MG63 (cell line): ENCODE data around the gene NTRK3. TPM values are rescaled to one million over a fixed set of nuclear protein-coding genes. Genes with fewer than 3 reads are reported as not detected.

ENCODE experiments used
- DNase-seq: peaks from one replicate; pipeline ENCODE4 v3.0.0-alpha.2; 2020
- H3K27me3 ChIP-seq: fragments of 250-450 bp; sonication (Bioruptor Pico); 2 replicates; pipeline ENCODE4 v1.5.1; 2020; ENCODE audit warnings: mild to moderate bottlenecking, moderate library complexity
- H3K36me3 ChIP-seq: fragments of 250-450 bp; sonication (Bioruptor Pico); 2 replicates; pipeline ENCODE4 v1.5.1; 2020; ENCODE audit warnings: mild to moderate bottlenecking, moderate library complexity
- H3K4me3 ChIP-seq: fragments of 250-450 bp; sonication (Bioruptor Pico); 2 replicates; pipeline ENCODE4 v1.5.1; 2020; ENCODE audit warnings: mild to moderate bottlenecking, moderate library complexity
- H3K9me3 ChIP-seq: fragments of 250-450 bp; sonication (Bioruptor Pico); 2 replicates; pipeline ENCODE4 v1.5.1; 2020; ENCODE audit warnings: mild to moderate bottlenecking, moderate library complexity
- total RNA-seq: library from RNA; depleted of rRNA; stranded (reverse); fragments of >200 nt; shearing (Covaris generic); gene quantifications from 2 replicates; pipeline ENCODE4 v1.2.3, GENCODE V29; 2014; ENCODE audit warnings: low replicate concordance

Gene NTRK3
- total RNA-seq, 1 experiment from 2014 or later, result 4.0 TPM

- no peak overlapping the region for H3K4me3 ChIP-seq
- DNase-seq, result peak; percentile 12
- no peaks in the 10 kb centered on the region; the same call in 1 of the 2 replicates for H3K9me3 ChIP-seq
- H3K27me3 ChIP-seq, result 0 out of 2 replicates have a peak, but pooled peaks cover 2% of the 10 kb centered on the region
- no peaks in the 10 kb centered on the region for H3K36me3 ChIP-seq
Measured at GRCh38 chr15:88243895-88244787, 12.4 kb downstream of the NTRK3 start.

- H3K4me3 ChIP-seq, result no peak overlapping the region
- 0 out of 2 replicates have a peak, but pooled peaks cover 2% of the 10 kb centered on the region for H3K27me3 ChIP-seq
- H3K9me3 ChIP-seq, result no peaks in the 10 kb centered on the region; the same call in 1 of the 2 replicates
- H3K36me3 ChIP-seq, result no peaks in the 10 kb centered on the region
- no peak for DNase-seq
Measured at GRCh38 chr15:88242586-88243555, 13.7 kb downstream of the NTRK3 start.

- 0 out of 2 replicates have a peak, but pooled peaks cover under 1% of the 10 kb centered on the region for H3K27me3 ChIP-seq
- no peaks in the 10 kb centered on the region; the same call in 1 of the 2 replicates for H3K9me3 ChIP-seq
- no peak for DNase-seq
- H3K36me3 ChIP-seq, result no peaks in the 10 kb centered on the region
- H3K4me3 ChIP-seq, result no peak overlapping the region
Measured at GRCh38 chr15:88241461-88241860, 15.1 kb downstream of the NTRK3 start.

- H3K36me3 ChIP-seq, result no peaks in the 10 kb centered on the region
- no peaks in the 10 kb centered on the region; the same call in 1 of the 2 replicates for H3K9me3 ChIP-seq
- H3K4me3 ChIP-seq, result no peak overlapping the region
- H3K27me3 ChIP-seq, result no peaks in the 10 kb centered on the region
- no peak for DNase-seq
Measured at GRCh38 chr15:88241060-88241459, 15.5 kb downstream of the NTRK3 start.

- no peak overlapping the region for H3K4me3 ChIP-seq
- no peak for DNase-seq
- no peaks in the 10 kb centered on the region for H3K27me3 ChIP-seq
- H3K36me3 ChIP-seq, result no peaks in the 10 kb centered on the region
- no peaks in the 10 kb centered on the region; the same call in 1 of the 2 replicates for H3K9me3 ChIP-seq
Measured at GRCh38 chr15:88239594-88239993, 16.9 kb downstream of the NTRK3 start.

- no peaks in the 10 kb centered on the region for H3K36me3 ChIP-seq
- H3K4me3 ChIP-seq, result no peak overlapping the region
- no peaks in the 10 kb centered on the region for H3K9me3 ChIP-seq
- H3K27me3 ChIP-seq, result no peaks in the 10 kb centered on the region
- DNase-seq, result no peak
Measured at GRCh38 chr15:88238618-88239430, 17.7 kb downstream of the NTRK3 start.

GRCh38 chr15:88234711-88235110 lies 21.8 kb downstream of the NTRK3 start:
- Histone ChIP-seq H3K9me3 (no peaks in the 10 kb centered on the region), H3K4me3 (no peak overlapping the region), H3K27me3 (no peaks in the 10 kb centered on the region), H3K36me3 (no peaks in the 10 kb centered on the region)
- no peak for DNase-seq

GRCh38 chr15:88233921-88234320 lies 22.6 kb downstream of the NTRK3 start:
- Histone ChIP-seq H3K36me3 (no peaks in the 10 kb centered on the region), H3K4me3 (no peak overlapping the region), H3K9me3 (no peaks in the 10 kb centered on the region), H3K27me3 (no peaks in the 10 kb centered on the region)
- DNase-seq, result no peak

GRCh38 chr15:88232771-88233201 lies 23.8 kb downstream of the NTRK3 start:
- no peaks in the 10 kb centered on the region for H3K9me3 ChIP-seq
- no peak overlapping the region for H3K4me3 ChIP-seq
- H3K36me3 ChIP-seq, result no peaks in the 10 kb centered on the region
- no peak for DNase-seq
- no peaks in the 10 kb centered on the region for H3K27me3 ChIP-seq

GRCh38 chr15:88231909-88232644 lies 24.5 kb downstream of the NTRK3 start:
- Histone ChIP-seq H3K4me3 (no peak overlapping the region), H3K27me3 (no peaks in the 10 kb centered on the region), H3K9me3 (no peaks in the 10 kb centered on the region), H3K36me3 (no peaks in the 10 kb centered on the region)
- no peak for DNase-seq

- no peaks in the 10 kb centered on the region for H3K27me3 ChIP-seq
- H3K4me3 ChIP-seq, result no peak overlapping the region
- no peaks in the 10 kb centered on the region for H3K9me3 ChIP-seq
- H3K36me3 ChIP-seq, result no peaks in the 10 kb centered on the region
- DNase-seq, result no peak
Measured at GRCh38 chr15:88230823-88231222, 25.7 kb downstream of the NTRK3 start.

- Histone ChIP-seq H3K9me3 (no peaks in the 10 kb centered on the region), H3K4me3 (no peak overlapping the region), H3K27me3 (no peaks in the 10 kb centered on the region), H3K36me3 (no peaks in the 10 kb centered on the region)
- no peak for DNase-seq
Measured at GRCh38 chr15:88225461-88225860, 31.1 kb downstream of the NTRK3 start.

- no peak for DNase-seq
- no peaks in the 10 kb centered on the region for H3K27me3 ChIP-seq
- no peaks in the 10 kb centered on the region for H3K9me3 ChIP-seq
- no peaks in the 10 kb centered on the region for H3K36me3 ChIP-seq
- H3K4me3 ChIP-seq, result no peak overlapping the region
Measured at GRCh38 chr15:88223084-88223483, 33.5 kb downstream of the NTRK3 start.

GRCh38 chr15:88221836-88222235 lies 34.7 kb downstream of the NTRK3 start:
- H3K9me3 ChIP-seq, result no peaks in the 10 kb centered on the region
- no peak overlapping the region for H3K4me3 ChIP-seq
- no peaks in the 10 kb centered on the region for H3K27me3 ChIP-seq
- no peak for DNase-seq
- H3K36me3 ChIP-seq, result no peaks in the 10 kb centered on the region

- no peak overlapping the region for H3K4me3 ChIP-seq
- no peaks in the 10 kb centered on the region for H3K27me3 ChIP-seq
- no peaks in the 10 kb centered on the region for H3K36me3 ChIP-seq
- no peak for DNase-seq
- no peaks in the 10 kb centered on the region for H3K9me3 ChIP-seq
Measured at GRCh38 chr15:88220443-88221335, 35.9 kb downstream of the NTRK3 start.
